OCI-LY7 (cell line): ENCODE data around the gene SMPD3. TPM values are rescaled to one million over a fixed set of nuclear protein-coding genes. Genes with fewer than 3 reads are reported as not detected.

ENCODE experiments used
- BruUV-seq: library from RNA; stranded (reverse); fragments of 400-500 nt; replicated peaks from 2 replicates; lab custom pipeline; 2021; lab: Mats Ljungman, UMichigan
- CTCF ChIA-PET: fragments of 300-600 bp; sonication (Branson Sonifier 250); formaldehyde crosslinking; loops from one replicate; lab custom pipeline; 2022; ENCODE audit warnings: antibody characterized with exemption; ENCODE audit not compliant: unreplicated experiment; lab: Charles Lee
- POLR2A ChIA-PET: fragments of 300-600 bp; sonication (Branson Sonifier 250); formaldehyde crosslinking; loops from one replicate; lab custom pipeline; 2022; ENCODE audit warnings: antibody characterized with exemption; lab: Charles Lee
- DNase-seq: peaks from one replicate; pipeline ENCODE4 v3.0.0-alpha.2; 2015; ENCODE audit warnings: low spot score
- H2AFZ ChIP-seq: fragments of 200-600 bp; sonication (generic), shearing (Covaris generic); 2 replicates; pipeline ENCODE4 v1.6.1; 2014; ENCODE audit warnings: mild to moderate bottlenecking, antibody characterized with exemption, low read length, moderate library complexity
- H3K27ac ChIP-seq: fragments of 200-600 bp; sonication (generic); 2 replicates; pipeline ENCODE4 v1.5.1; 2014; ENCODE audit warnings: mixed run types, low read depth, mild to moderate bottlenecking, moderate library complexity, low read length, inconsistent platforms; ENCODE audit not compliant: poor library complexity, severe bottlenecking
- H3K36me3 ChIP-seq: fragments of 200-600 bp; sonication (generic); 2 replicates; pipeline ENCODE4 v1.6.1; 2014; ENCODE audit warnings: mild to moderate bottlenecking, antibody characterized with exemption, low read length, moderate library complexity, mixed read lengths; ENCODE audit not compliant: insufficient read depth
- H3K4me1 ChIP-seq: fragments of 200-600 bp; sonication (generic); 2 replicates; pipeline ENCODE4 v1.5.1; 2014; ENCODE audit warnings: mild to moderate bottlenecking, low read length; ENCODE audit not compliant: insufficient read depth, poor library complexity, severe bottlenecking
- H3K4me2 ChIP-seq: fragments of 200-600 bp; sonication (generic); 2 replicates; pipeline ENCODE4 v1.6.1; 2014; ENCODE audit warnings: mild to moderate bottlenecking, low read length
- H3K4me3 ChIP-seq: fragments of 200-600 bp; sonication (generic); 2 replicates; pipeline ENCODE4 v1.5.1; 2014; ENCODE audit warnings: mild to moderate bottlenecking, low read depth, low read length; ENCODE audit not compliant: poor library complexity, severe bottlenecking
- H3K79me2 ChIP-seq: fragments of 200-600 bp; sonication (generic); 2 replicates; pipeline ENCODE4 v1.6.1; 2016; ENCODE audit warnings: low read depth, mild to moderate bottlenecking, low read length, moderate library complexity, mixed read lengths; ENCODE audit not compliant: insufficient read depth
- H3K9me2 ChIP-seq: fragments of 200-600 bp; sonication (generic); 2 replicates; pipeline ENCODE4 v1.6.1; 2016; ENCODE audit warnings: mild to moderate bottlenecking, low read length, mixed read lengths; ENCODE audit not compliant: insufficient read depth
- H3K9me3 ChIP-seq: fragments of 200-600 bp; sonication (generic); 2 replicates; pipeline ENCODE4 v1.6.1; 2014; ENCODE audit warnings: mild to moderate bottlenecking, mixed run types, low read length, mixed read lengths
- H4K20me1 ChIP-seq: fragments of 200-600 bp; sonication (generic); 2 replicates; pipeline ENCODE4 v1.6.1; 2014; ENCODE audit warnings: mild to moderate bottlenecking, antibody characterized with exemption, low read length, moderate library complexity, mixed read lengths; ENCODE audit not compliant: insufficient read depth
- CTCF ChIP-seq: fragments of 200-600 bp; sonication (generic); conservative IDR thresholded peaks from 2 replicates; pipeline ENCODE4 v1.5.1; 2014; ENCODE audit warnings: mild to moderate bottlenecking, antibody characterized with exemption, low read length, moderate library complexity, mixed read lengths
- EZH2phosphoT487 ChIP-seq: fragments of 200-600 bp; sonication (generic); IDR thresholded peaks from 2 replicates; pipeline ENCODE4 v1.6.1; 2018; ENCODE audit warnings: low read depth, borderline replicate concordance, mild to moderate bottlenecking, mixed run types, antibody characterized with exemption, low read length, moderate library complexity, mixed read lengths
- intact Hi-C: fragments of 100-400 bp; cut with micrococcal nuclease; formaldehyde crosslinking; loops from one replicate; pipeline ENCODE4 v1.10.0; 2022; ENCODE audit not compliant: unreplicated experiment
- total RNA-seq, 2 experiments: library from RNA; depleted of rRNA in 1 of 2; stranded (reverse); fragments of >200 nt in 1 of 2; shearing (Covaris generic) in 1 of 2; gene quantifications; 2 replicates each; pipeline ENCODE4 v1.2.3, GENCODE V29; 2014 to 2022

Gene SMPD3
- total RNA-seq, 2 experiments from 2014 or later, result 0.16 to 0.51 TPM

- peaks cover 17% of the 10 kb centered on the region for H3K4me1 ChIP-seq
- ChIA-PET CTCF (no interaction called here), POLR2A (interaction anchor here (0.8 kb wide), 1 partner anchor 10 kb away, joined by 3 read pairs; no protein-coding TSS in a partner anchor)
- H3K27ac ChIP-seq, result no peak overlapping the region
- TF ChIP-seq EZH2phosphoT487 (no peak), CTCF (no peak)
- H3K9me3 ChIP-seq, result no peaks in the 10 kb centered on the region
- no peak overlapping the region for H3K4me3 ChIP-seq
- intact Hi-C loops, result no loop called here
- no peaks in the 10 kb centered on the region for H4K20me1 ChIP-seq
- no peak for DNase-seq
- no peaks in the 10 kb centered on the region for H3K9me2 ChIP-seq
- no peaks in the 10 kb centered on the region for H3K36me3 ChIP-seq
- BruUV-seq, result no TSS peak
- no peaks in the 10 kb centered on the region for H3K79me2 ChIP-seq
- no peak overlapping the region for H3K4me2 ChIP-seq
- no peak overlapping the region; the same call in 1 of the 2 replicates for H2AFZ ChIP-seq
Observed at GRCh38 chr16:68416057-68417046, 32.0 kb downstream of the SMPD3 start.

GRCh38 chr16:68414581-68414980, 33.7 kb downstream of the SMPD3 start:
- Histone ChIP-seq H2AFZ (no peak overlapping the region), H3K36me3 (no peaks in the 10 kb centered on the region), H3K4me1 (peaks cover 23% of the 10 kb centered on the region), H3K4me3 (no peak overlapping the region), H4K20me1 (no peaks in the 10 kb centered on the region), H3K27ac (no peak overlapping the region), H3K79me2 (no peaks in the 10 kb centered on the region), H3K9me2 (no peaks in the 10 kb centered on the region), H3K4me2 (no peak overlapping the region), H3K9me3 (no peaks in the 10 kb centered on the region)
- DNase-seq, result no peak
- no TSS peak for BruUV-seq
- POLR2A ChIA-PET, result no interaction called here
- TF ChIP-seq CTCF (no peak), EZH2phosphoT487 (no peak)
- CTCF ChIA-PET, result no interaction called here
- intact Hi-C loops, result no loop called here

GRCh38 chr16:68412061-68412460, 36.2 kb downstream of the SMPD3 start:
- CTCF ChIA-PET, result no interaction called here

More at GRCh38 chr16:68412061-68412460, 36.2 kb downstream of the SMPD3 start:
- Histone ChIP-seq H3K79me2 (no peaks in the 10 kb centered on the region), H4K20me1 (no peaks in the 10 kb centered on the region), H3K9me3 (no peaks in the 10 kb centered on the region), H3K27ac (no peak overlapping the region), H3K9me2 (no peaks in the 10 kb centered on the region), H3K4me2 (no peak overlapping the region), H2AFZ (no peak overlapping the region), H3K36me3 (no peaks in the 10 kb centered on the region), H3K4me3 (no peak overlapping the region), H3K4me1 (peaks cover 7% of the 10 kb centered on the region)
- DNase-seq, result no peak
- intact Hi-C loops, result no loop called here
- TF ChIP-seq CTCF (no peak), EZH2phosphoT487 (no peak)
- BruUV-seq, result no TSS peak
- POLR2A ChIA-PET, result interaction anchor here (0.6 kb wide), 1 partner anchor 17 kb away, joined by 3 read pairs; no protein-coding TSS in a partner anchor
